HL-60/S4 (cell line): ENCODE results near the gene ZYG11A.

Source experiments
- in situ Hi-C: fragments of 300-500 bp; cut with MboI; formaldehyde crosslinking; loops from 2 replicates; pipeline ENCODE4 v1.14.3; 2022; ENCODE audit warnings: low sequenced_read_pairs

Gene ZYG11A

GRCh38 chr1:52876843-52877242, 34.3 kb downstream of the ZYG11A start:
- in situ Hi-C loops: no loop called here

- in situ Hi-C loops: no loop called here
Measured at GRCh38 chr1:52877554-52877953, 35.0 kb downstream of the ZYG11A start.

GRCh38 chr1:52880206-52880605, 37.6 kb downstream of the ZYG11A start:
- in situ Hi-C loops: no loop called here

GRCh38 chr1:52887483-52887882, 44.9 kb downstream of the ZYG11A start:
- in situ Hi-C loops: no loop called here

GRCh38 chr1:52892424-52893215, 50.1 kb downstream of the ZYG11A start:
- in situ Hi-C loops: no loop called here

GRCh38 chr1:52899445-52899894, 56.9 kb downstream of the ZYG11A start:
- in situ Hi-C loops: no loop called here

- in situ Hi-C loops: loop anchor here (25.0 kb wide), 1 partner anchor 287 kb away; the partner anchor contains the start of gene CPT2
Measured at GRCh38 chr1:52900402-52900801, 57.8 kb downstream of the ZYG11A start.

GRCh38 chr1:52901384-52901783, 58.8 kb downstream of the ZYG11A start:
- in situ Hi-C loops: loop anchor here (25.0 kb wide), 1 partner anchor 286 kb away; the partner anchor contains the start of gene CPT2

GRCh38 chr1:52904208-52904926, 61.8 kb downstream of the ZYG11A start:
- in situ Hi-C loops: loop anchor here (25.0 kb wide), 1 partner anchor 283 kb away; the partner anchor contains the start of gene CPT2

GRCh38 chr1:52904927-52905698, 62.6 kb downstream of the ZYG11A start:
- in situ Hi-C loops: loop anchor here (25.0 kb wide), 1 partner anchor 282 kb away; the partner anchor contains the start of gene CPT2

GRCh38 chr1:52906135-52906603, 63.6 kb downstream of the ZYG11A start:
- in situ Hi-C loops: loop anchor here (25.0 kb wide), 1 partner anchor 281 kb away; the partner anchor contains the start of gene CPT2

GRCh38 chr1:52907068-52907811, 64.7 kb downstream of the ZYG11A start:
- in situ Hi-C loops: loop anchor here (25.0 kb wide), 1 partner anchor 280 kb away; the partner anchor contains the start of gene CPT2

- in situ Hi-C loops: loop anchor here (25.0 kb wide), 1 partner anchor 280 kb away; the partner anchor contains the start of gene CPT2
Measured at GRCh38 chr1:52907812-52908153, 65.2 kb downstream of the ZYG11A start.

GRCh38 chr1:52911541-52911940, 69.0 kb downstream of the ZYG11A start:
- in situ Hi-C loops: loop anchor here (25.0 kb wide), 1 partner anchor 276 kb away; the partner anchor contains the start of gene CPT2

- in situ Hi-C loops: loop anchor here (25.0 kb wide), 1 partner anchor 274 kb away; the partner anchor contains the start of gene CPT2
Measured at GRCh38 chr1:52913014-52913413, 70.5 kb downstream of the ZYG11A start.

GRCh38 chr1:52913537-52913936, 71.0 kb downstream of the ZYG11A start:
- in situ Hi-C loops: loop anchor here (25.0 kb wide), 1 partner anchor 274 kb away; the partner anchor contains the start of gene CPT2

GRCh38 chr1:52914463-52914862, 71.9 kb downstream of the ZYG11A start:
- in situ Hi-C loops: loop anchor here (25.0 kb wide), 1 partner anchor 273 kb away; the partner anchor contains the start of gene CPT2

- in situ Hi-C loops: loop anchor here (25.0 kb wide), 1 partner anchor 272 kb away; the partner anchor contains the start of gene CPT2
Measured at GRCh38 chr1:52915211-52915854, 72.8 kb downstream of the ZYG11A start.

- in situ Hi-C loops: loop anchor here (25.0 kb wide), 1 partner anchor 271 kb away; the partner anchor contains the start of gene CPT2
Measured at GRCh38 chr1:52915855-52916220, 73.3 kb downstream of the ZYG11A start.
